Chondrocyte (in vitro differentiated cells): Measurements from ENCODE around the gene PIP5K1C. TPM values are rescaled to one million over a fixed set of nuclear protein-coding genes. Genes with fewer than 3 reads are reported as not detected.
"Not testable (repeated sequence)": the region's sequence is repeated elsewhere in the genome, so short reads cannot be mapped to it uniquely, and the experiment has no call there.

Experiments
- DNase-seq: peaks from one replicate; pipeline ENCODE4 v3.0.0; 2021; ENCODE audit warnings: mixed read lengths, low spot score
- H3K27ac Mint-ChIP-seq: one replicate; pipeline ENCODE4 v1.8.0; 2021; ENCODE audit warnings: mild to moderate bottlenecking, moderate library complexity, mixed read lengths; ENCODE audit not compliant: unreplicated experiment
- H3K27me3 Mint-ChIP-seq: 2 replicates; pipeline ENCODE4 v1.8.0; 2021; ENCODE audit warnings: low read depth, mixed read lengths
- H3K36me3 Mint-ChIP-seq: 2 replicates; pipeline ENCODE4 v1.8.0; 2021; ENCODE audit warnings: low read depth, mixed read lengths
- H3K4me1 Mint-ChIP-seq: 2 replicates; pipeline ENCODE4 v1.8.0; 2021; ENCODE audit warnings: low read depth, mild to moderate bottlenecking, mixed read lengths
- H3K4me3 Mint-ChIP-seq: one replicate; pipeline ENCODE4 v1.8.0; 2021; ENCODE audit warnings: mild to moderate bottlenecking, moderate library complexity, mixed read lengths; ENCODE audit not compliant: unreplicated experiment
- H3K9me3 Mint-ChIP-seq: 2 replicates; pipeline ENCODE4 v1.8.0; 2021; ENCODE audit warnings: low read depth, mixed read lengths
- CTCF ChIP-seq: fragments of 200-600 bp; sonication (generic); IDR thresholded peaks from 2 replicates; pipeline ENCODE4 v1.5.0; 2021; ENCODE audit warnings: antibody characterized with exemption, mild to moderate bottlenecking, moderate library complexity
- total RNA-seq: library from RNA; stranded (reverse); gene quantifications from 3 replicates; pipeline ENCODE4 v1.2.1, GENCODE V29; 2021

Gene PIP5K1C
- total RNA-seq, 1 donor from 2014 or later: 81.0 TPM

GRCh38 chr19:3632739-3633558 lies 67.3 kb downstream of the PIP5K1C start:
- Mint-ChIP-seq H3K9me3 (no peaks in the 10 kb centered on the region), H3K4me3 (no peak overlapping the region), H3K27ac (no peak overlapping the region), H3K27me3 (no peaks in the 10 kb centered on the region), H3K36me3 (peaks cover 11% of the 10 kb centered on the region), H3K4me1 (no peaks in the 10 kb centered on the region)
- no peak for DNase-seq
- no peak for TF ChIP-seq CTCF

GRCh38 chr19:3632098-3632497 lies 68.2 kb downstream of the PIP5K1C start:
- no peak overlapping the region for H3K27ac Mint-ChIP-seq
- no peaks in the 10 kb centered on the region for H3K9me3 Mint-ChIP-seq
- no peak for TF ChIP-seq CTCF
- peaks cover 2% of the 10 kb centered on the region for H3K4me1 Mint-ChIP-seq
- no peak overlapping the region for H3K4me3 Mint-ChIP-seq
- H3K27me3 Mint-ChIP-seq: no peaks in the 10 kb centered on the region
- H3K36me3 Mint-ChIP-seq: peaks cover 11% of the 10 kb centered on the region
- DNase-seq: no peak

GRCh38 chr19:3631053-3631861 lies 69.0 kb downstream of the PIP5K1C start:
- no peak for DNase-seq
- Mint-ChIP-seq H3K27ac (no peak overlapping the region), H3K36me3 (peaks cover 11% of the 10 kb centered on the region), H3K27me3 (no peaks in the 10 kb centered on the region), H3K4me1 (peaks cover 4% of the 10 kb centered on the region), H3K4me3 (no peak overlapping the region), H3K9me3 (no peaks in the 10 kb centered on the region)
- TF ChIP-seq CTCF: no peak

- not testable (repeated sequence) for H3K27ac Mint-ChIP-seq, H3K27me3 Mint-ChIP-seq, H3K4me3 Mint-ChIP-seq, H3K9me3 Mint-ChIP-seq, DNase-seq
- peaks cover 11% of the 10 kb centered on the region for H3K36me3 Mint-ChIP-seq
- peaks cover 27% of the 10 kb centered on the region for H3K4me1 Mint-ChIP-seq
Measured at GRCh38 chr19:3628766-3629165, 71.5 kb downstream of the PIP5K1C start.

- TF ChIP-seq CTCF: no peak
- peak overlapping the region; percentile 91 for H3K4me3 Mint-ChIP-seq
- H3K9me3 Mint-ChIP-seq: no peaks in the 10 kb centered on the region
Measured at GRCh38 chr19:3627351-3627723, 72.9 kb downstream of the PIP5K1C start.

More at GRCh38 chr19:3627351-3627723, 72.9 kb downstream of the PIP5K1C start:
- Mint-ChIP-seq H3K27ac (peak overlapping the region; percentile 97), H3K27me3 (no peaks in the 10 kb centered on the region), H3K36me3 (peaks cover 9% of the 10 kb centered on the region), H3K4me1 (peaks cover 27% of the 10 kb centered on the region)
- no peak for DNase-seq
